Measurements from ENCODE around the gene UBE2V1.

UBE2V1 gene

GRCh38 chr20:50061151-50062005, 51.6 kb downstream of the UBE2V1 start:
- no peak for DNase-seq

GRCh38 chr20:50058662-50059402, 54.1 kb downstream of the UBE2V1 start:
- DNase-seq: no peak

GRCh38 chr20:50057714-50058053, 55.3 kb downstream of the UBE2V1 start:
- DNase-seq: no peak

- DNase-seq: no peak
Measured at GRCh38 chr20:50056951-50057713, 55.8 kb downstream of the UBE2V1 start.

- no peak for DNase-seq
Measured at GRCh38 chr20:50056408-50056926, 56.5 kb downstream of the UBE2V1 start.

- DNase-seq: no peak
Measured at GRCh38 chr20:50055524-50056083, 57.3 kb downstream of the UBE2V1 start.

- DNase-seq: no peak
Measured at GRCh38 chr20:50054626-50055511, 58.1 kb downstream of the UBE2V1 start.

- no peak for DNase-seq
Measured at GRCh38 chr20:50054231-50054547, 58.8 kb downstream of the UBE2V1 start.

- DNase-seq: no peak
Measured at GRCh38 chr20:50053362-50054230, 59.4 kb downstream of the UBE2V1 start.

- DNase-seq: peak in 1 of 2 donors; percentile 18
Measured at GRCh38 chr20:50052550-50053361, 60.2 kb downstream of the UBE2V1 start.

- DNase-seq: no peak
Measured at GRCh38 chr20:50050660-50051308, 62.2 kb downstream of the UBE2V1 start.

- no peak for DNase-seq
Measured at GRCh38 chr20:50050214-50050613, 62.7 kb downstream of the UBE2V1 start.

- DNase-seq: no peak
Measured at GRCh38 chr20:50049442-50050026, 63.4 kb downstream of the UBE2V1 start.

GRCh38 chr20:50048420-50049166, 64.4 kb downstream of the UBE2V1 start:
- peak in 1 of 2 donors; percentile 28 for DNase-seq

GRCh38 chr20:50044353-50044960, 68.5 kb downstream of the UBE2V1 start:
- no peak for DNase-seq

- DNase-seq: no peak
Measured at GRCh38 chr20:50043573-50044352, 69.2 kb downstream of the UBE2V1 start.
